Esophagus squamous epithelium (tissue), 4 donors: ENCODE results near the gene GPR3.

Source experiments
- POLR2A ChIP-seq, 4 donors: fragments of 450-650 bp; IDR thresholded peaks; one replicate each; pipeline ENCODE4 v1.6.1; 2017; ENCODE audit warnings: antibody characterized with exemption in 4 of 4, mild to moderate bottlenecking in 4 of 4, moderate library complexity in 3 of 4
- TF ChIP-seq, protein P1 (sequence below), 6 experiments: fragments of 450-650 bp in 4 of 6; fragments of 200-600 bp in 2 of 6; sonication (generic) in 2 of 6; IDR thresholded peaks; one replicate each; pipeline ENCODE4 v1.5.1; 2016 to 2019; ENCODE audit warnings: antibody characterized with exemption in 6 of 6, mild to moderate bottlenecking in 4 of 6, moderate library complexity in 4 of 6

DNA sequence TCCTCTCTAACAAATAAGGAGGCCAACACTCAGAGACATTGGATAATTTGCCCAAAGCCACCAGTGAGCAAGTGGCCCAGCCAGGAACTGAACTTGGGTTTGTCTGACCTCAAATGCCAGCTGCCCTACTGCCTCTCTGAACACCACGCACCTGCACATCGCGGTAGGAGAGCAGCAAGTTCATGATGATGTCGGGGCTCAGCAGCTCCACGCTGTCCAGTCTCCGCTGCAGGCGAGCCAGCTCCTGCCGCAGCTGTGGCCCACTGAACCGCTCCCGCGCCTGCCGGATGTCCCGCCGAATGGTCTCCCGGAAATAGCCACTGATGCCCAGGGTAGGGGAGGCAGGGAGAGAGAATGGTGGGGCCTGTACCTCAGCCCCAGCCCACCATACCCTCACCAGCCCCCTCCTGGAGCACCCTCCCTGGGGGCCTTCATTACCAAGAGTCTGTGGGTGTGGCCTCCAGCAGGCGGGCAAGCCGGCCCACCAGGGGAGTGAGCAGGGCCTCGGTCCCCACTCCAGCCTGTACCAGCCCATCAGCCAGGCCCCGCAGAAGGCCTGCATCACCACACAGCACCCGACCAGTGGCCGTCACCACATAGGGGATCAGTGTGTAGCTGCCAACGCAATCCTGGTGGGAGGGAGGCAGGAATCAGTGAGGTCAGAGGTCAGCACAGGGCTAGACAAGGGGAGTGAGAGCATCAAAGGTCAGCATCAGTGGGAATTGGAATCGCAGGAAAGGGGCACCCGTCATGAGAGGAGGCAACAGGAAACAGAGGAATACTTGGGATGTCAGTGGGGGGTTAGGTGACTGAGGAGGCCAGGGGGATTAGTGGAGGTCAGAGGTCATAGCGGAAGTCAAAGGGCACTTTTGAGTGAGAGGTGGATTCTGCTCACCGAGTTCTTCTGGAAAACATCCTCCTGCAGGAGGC is 28.4 kb upstream of the GPR3 start:
- TF ChIP-seq POLR2A (IDR thresholded peaks at IDR 0.05), result no peak
- TF ChIP-seq, protein P1, sequence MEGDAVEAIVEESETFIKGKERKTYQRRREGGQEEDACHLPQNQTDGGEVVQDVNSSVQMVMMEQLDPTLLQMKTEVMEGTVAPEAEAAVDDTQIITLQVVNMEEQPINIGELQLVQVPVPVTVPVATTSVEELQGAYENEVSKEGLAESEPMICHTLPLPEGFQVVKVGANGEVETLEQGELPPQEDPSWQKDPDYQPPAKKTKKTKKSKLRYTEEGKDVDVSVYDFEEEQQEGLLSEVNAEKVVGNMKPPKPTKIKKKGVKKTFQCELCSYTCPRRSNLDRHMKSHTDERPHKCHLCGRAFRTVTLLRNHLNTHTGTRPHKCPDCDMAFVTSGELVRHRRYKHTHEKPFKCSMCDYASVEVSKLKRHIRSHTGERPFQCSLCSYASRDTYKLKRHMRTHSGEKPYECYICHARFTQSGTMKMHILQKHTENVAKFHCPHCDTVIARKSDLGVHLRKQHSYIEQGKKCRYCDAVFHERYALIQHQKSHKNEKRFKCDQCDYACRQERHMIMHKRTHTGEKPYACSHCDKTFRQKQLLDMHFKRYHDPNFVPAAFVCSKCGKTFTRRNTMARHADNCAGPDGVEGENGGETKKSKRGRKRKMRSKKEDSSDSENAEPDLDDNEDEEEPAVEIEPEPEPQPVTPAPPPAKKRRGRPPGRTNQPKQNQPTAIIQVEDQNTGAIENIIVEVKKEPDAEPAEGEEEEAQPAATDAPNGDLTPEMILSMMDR (IDR thresholded peaks at IDR 0.05), result no peak
